KMS-11 (cell line): Measurements from ENCODE around the gene LASP1.

Source experiments
- H2AFZ ChIP-seq: fragments of 200-600 bp; sonication (generic); 2 replicates; pipeline ENCODE4 v1.6.1; 2016; ENCODE audit warnings: antibody characterized with exemption, mixed run types, low read depth
- H3K27ac ChIP-seq: fragments of 200-600 bp; sonication (generic); 2 replicates; pipeline ENCODE4 v1.6.1; 2016; ENCODE audit warnings: mild to moderate bottlenecking, mixed run types
- H3K27me3 ChIP-seq: fragments of 200-600 bp; sonication (generic); 2 replicates; pipeline ENCODE4 v1.6.1; 2017; ENCODE audit warnings: mild to moderate bottlenecking, low read depth, mixed run types, moderate library complexity; ENCODE audit not compliant: insufficient read depth
- H3K36me3 ChIP-seq: fragments of 200-600 bp; sonication (generic); 2 replicates; pipeline ENCODE4 v1.6.1; 2017; ENCODE audit warnings: mild to moderate bottlenecking, mixed run types; ENCODE audit not compliant: insufficient read depth
- H3K4me1 ChIP-seq: fragments of 200-600 bp; sonication (generic); 2 replicates; pipeline ENCODE4 v1.6.1; 2016; ENCODE audit warnings: mild to moderate bottlenecking, low read depth, mixed run types; ENCODE audit not compliant: poor library complexity, severe bottlenecking
- H3K4me2 ChIP-seq: fragments of 200-600 bp; sonication (generic); 2 replicates; pipeline ENCODE4 v1.7.0; 2016; ENCODE audit warnings: mild to moderate bottlenecking, mixed run types
- H3K4me3 ChIP-seq: fragments of 200-600 bp; sonication (generic); IDR thresholded peaks from 2 replicates; pipeline ENCODE4 v1.6.1; 2017; ENCODE audit warnings: low read depth, low read length, mixed read lengths; ENCODE audit not compliant: insufficient read depth
- H3K79me2 ChIP-seq: fragments of 200-600 bp; sonication (generic); 2 replicates; pipeline ENCODE4 v1.6.1; 2016; ENCODE audit warnings: low read depth, mixed run types; ENCODE audit not compliant: insufficient read depth
- H3K9ac ChIP-seq: fragments of 200-600 bp; sonication (generic); 2 replicates; pipeline ENCODE4 v1.6.1; 2016; ENCODE audit warnings: mild to moderate bottlenecking, mixed run types
- H4K20me1 ChIP-seq: fragments of 200-600 bp; sonication (generic); 2 replicates; pipeline ENCODE4 v1.6.1; 2016; ENCODE audit warnings: mild to moderate bottlenecking, mixed run types; ENCODE audit not compliant: insufficient read depth
- TF ChIP-seq, protein P1 (sequence below): fragments of 200-600 bp; sonication (generic); conservative IDR thresholded peaks from 2 replicates; pipeline ENCODE4 v1.6.1; 2017; ENCODE audit warnings: low read depth, mild to moderate bottlenecking, antibody characterized with exemption, low read length, moderate library complexity, mixed read lengths

The LASP1 gene

DNA sequence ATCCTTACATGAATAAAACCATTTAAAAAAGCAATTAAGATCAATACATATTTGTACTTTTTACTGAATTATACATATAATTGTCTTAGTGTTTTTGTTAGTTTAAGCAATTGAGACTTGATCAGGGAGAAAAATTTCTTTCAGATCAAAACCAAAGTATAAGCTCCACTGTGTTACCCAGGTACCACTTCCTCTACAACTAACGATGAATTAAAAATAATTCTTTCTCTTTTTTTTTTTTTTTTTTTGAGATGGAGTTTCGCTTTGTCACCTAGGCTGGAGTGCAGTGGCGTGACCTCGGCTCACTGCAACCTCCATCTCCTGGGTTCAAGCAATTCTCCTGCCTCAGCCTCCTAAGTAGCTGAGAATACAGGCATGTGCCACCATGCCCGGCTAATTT lies 90.5 kb downstream of the LASP1 start:
- Histone ChIP-seq H3K79me2 (no peaks in the 10 kb centered on the region), H2AFZ (no peak overlapping the region), H3K4me2 (no peak overlapping the region), H3K4me3 (no peak overlapping the region), H3K27me3 (no peaks in the 10 kb centered on the region), H3K9ac (no peak overlapping the region), H3K36me3 (no peaks in the 10 kb centered on the region), H3K4me1 (no peaks in the 10 kb centered on the region), H4K20me1 (no peaks in the 10 kb centered on the region), H3K27ac (no peak overlapping the region)
- TF ChIP-seq, protein P1, sequence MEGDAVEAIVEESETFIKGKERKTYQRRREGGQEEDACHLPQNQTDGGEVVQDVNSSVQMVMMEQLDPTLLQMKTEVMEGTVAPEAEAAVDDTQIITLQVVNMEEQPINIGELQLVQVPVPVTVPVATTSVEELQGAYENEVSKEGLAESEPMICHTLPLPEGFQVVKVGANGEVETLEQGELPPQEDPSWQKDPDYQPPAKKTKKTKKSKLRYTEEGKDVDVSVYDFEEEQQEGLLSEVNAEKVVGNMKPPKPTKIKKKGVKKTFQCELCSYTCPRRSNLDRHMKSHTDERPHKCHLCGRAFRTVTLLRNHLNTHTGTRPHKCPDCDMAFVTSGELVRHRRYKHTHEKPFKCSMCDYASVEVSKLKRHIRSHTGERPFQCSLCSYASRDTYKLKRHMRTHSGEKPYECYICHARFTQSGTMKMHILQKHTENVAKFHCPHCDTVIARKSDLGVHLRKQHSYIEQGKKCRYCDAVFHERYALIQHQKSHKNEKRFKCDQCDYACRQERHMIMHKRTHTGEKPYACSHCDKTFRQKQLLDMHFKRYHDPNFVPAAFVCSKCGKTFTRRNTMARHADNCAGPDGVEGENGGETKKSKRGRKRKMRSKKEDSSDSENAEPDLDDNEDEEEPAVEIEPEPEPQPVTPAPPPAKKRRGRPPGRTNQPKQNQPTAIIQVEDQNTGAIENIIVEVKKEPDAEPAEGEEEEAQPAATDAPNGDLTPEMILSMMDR: no peak

DNA sequence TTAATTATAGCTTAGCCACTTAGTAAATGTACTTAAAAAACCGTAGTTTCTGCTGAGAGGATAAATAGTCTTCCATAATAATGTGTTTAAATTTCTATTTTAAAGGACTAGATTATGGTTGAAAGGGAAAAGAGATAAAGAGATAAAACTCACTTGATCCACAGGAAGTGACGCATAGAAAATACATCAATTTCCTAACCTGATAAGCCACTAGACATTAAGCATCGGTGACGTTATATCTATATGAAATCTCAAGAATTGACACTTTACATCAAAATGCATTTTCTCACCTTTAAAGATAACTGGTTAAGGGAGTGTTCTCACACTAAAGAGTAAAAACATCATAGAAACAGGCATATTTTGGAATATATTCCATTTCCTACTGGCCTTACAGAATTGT lies 91.6 kb downstream of the LASP1 start:
- Histone ChIP-seq H3K27me3 (no peaks in the 10 kb centered on the region), H3K36me3 (no peaks in the 10 kb centered on the region), H3K4me2 (no peak overlapping the region), H3K4me3 (no peak overlapping the region), H2AFZ (no peak overlapping the region), H3K9ac (no peak overlapping the region), H3K79me2 (no peaks in the 10 kb centered on the region), H3K4me1 (no peaks in the 10 kb centered on the region), H3K27ac (no peak overlapping the region), H4K20me1 (no peaks in the 10 kb centered on the region)
- TF ChIP-seq, protein P1: no peak

DNA sequence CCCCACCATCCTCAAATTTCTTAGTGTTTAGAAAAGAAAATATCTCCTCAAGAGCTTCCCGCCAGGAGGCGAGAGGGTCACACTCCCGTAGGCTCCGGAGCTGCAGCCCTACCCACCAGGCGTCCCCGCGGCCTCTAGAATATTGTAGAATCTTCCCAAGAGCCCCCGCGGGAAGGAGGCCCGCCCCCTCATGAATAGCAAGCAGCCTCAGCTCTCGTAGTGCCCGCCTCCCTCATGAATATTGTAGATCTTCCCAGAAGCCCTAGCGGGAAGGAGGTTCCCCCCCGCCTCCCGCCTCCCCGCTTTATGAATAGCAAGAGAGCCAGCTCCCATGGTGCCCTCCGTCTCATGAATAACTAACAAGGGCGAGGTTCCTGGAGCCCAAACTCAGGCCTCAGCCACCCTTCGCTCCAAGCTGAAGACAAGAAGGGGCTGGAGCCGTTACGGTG lies 97.5 kb downstream of the LASP1 start, which contains the start of gene FBXO47:
Gene FBXO47, minus strand, starts transcription at position 114 of the 449 bp plus-strand sequence. CDS start 4,378 bp downstream, outside the sequence.
- Histone ChIP-seq H4K20me1 (no peaks in the 10 kb centered on the region), H3K9ac (no peak within 1 kb of the TSS), H3K27me3 (no peaks in the 10 kb centered on the region), H2AFZ (no peak within 1 kb of the TSS), H3K4me3 (no peak within 1 kb of the TSS), H3K4me2 (no peak within 1 kb of the TSS), H3K27ac (no peak within 1 kb of the TSS), H3K79me2 (no peaks in the 10 kb centered on the region), H3K4me1 (no peaks in the 10 kb centered on the region), H3K36me3 (no peaks in the 10 kb centered on the region)
- TF ChIP-seq, protein P1: no peak

DNA sequence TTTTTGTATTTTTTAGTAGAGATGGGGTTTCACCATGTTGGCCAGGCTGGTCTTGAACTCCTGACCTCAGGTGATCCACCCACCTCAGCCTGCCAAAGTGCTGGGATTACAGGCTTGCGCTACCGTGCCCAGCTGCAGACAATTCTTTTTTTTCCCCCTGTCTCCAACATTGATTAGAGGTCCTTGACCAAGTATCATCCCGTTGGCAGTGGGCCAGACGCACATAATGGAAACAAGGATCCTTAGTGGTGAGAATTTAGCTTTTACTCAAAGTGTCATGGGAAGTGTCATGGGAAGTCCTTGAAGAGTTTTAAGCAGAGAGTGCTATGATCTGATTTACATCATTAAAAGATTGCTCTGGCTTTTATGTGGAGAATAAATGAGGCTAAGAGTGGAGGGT lies 99.4 kb downstream of the LASP1 start:
- no peak overlapping the region for H3K27ac ChIP-seq
- TF ChIP-seq, protein P1: no peak
- no peak overlapping the region for H3K4me3 ChIP-seq
- no peaks in the 10 kb centered on the region for H3K27me3 ChIP-seq
- H3K4me1 ChIP-seq: no peaks in the 10 kb centered on the region
- no peaks in the 10 kb centered on the region for H4K20me1 ChIP-seq
- H3K9ac ChIP-seq: no peak overlapping the region
- H2AFZ ChIP-seq: no peak overlapping the region
- H3K79me2 ChIP-seq: no peaks in the 10 kb centered on the region
- H3K36me3 ChIP-seq: no peaks in the 10 kb centered on the region
- no peak overlapping the region for H3K4me2 ChIP-seq
